Liver (tissue), 3 donors: ENCODE measurements around the gene ITPKB.
"Not testable (repeated sequence)": the region's sequence is repeated elsewhere in the genome, so short reads cannot be mapped to it uniquely, and the experiment has no call there.

Experiments used
- ATF3 ChIP-seq: IDR thresholded peaks from 2 replicates; pipeline ENCODE4 v1.6.1; 2016; ENCODE audit warnings: antibody characterized with exemption
- CTCF ChIP-seq: fragments of 150-350 bp; IDR thresholded peaks from 2 replicates; pipeline ENCODE4 v1.5.1; 2017; ENCODE audit warnings: improper control_type of control experiment, low read depth, low read length; ENCODE audit not compliant: missing input control
- GABPA ChIP-seq, 2 donors: IDR thresholded peaks in 1 of 2; conservative IDR thresholded peaks in 1 of 2; 2 replicates each; pipeline ENCODE4 v1.6.1; 2016; ENCODE audit warnings: antibody characterized with exemption in 2 of 2, mild to moderate bottlenecking in 1 of 2, moderate library complexity in 1 of 2
- RAD21 ChIP-seq, 2 donors: IDR thresholded peaks; 2 replicates each; pipeline ENCODE4 v1.6.1; 2016; ENCODE audit warnings: antibody characterized with exemption in 2 of 2, mild to moderate bottlenecking in 2 of 2
- REST ChIP-seq: IDR thresholded peaks from 2 replicates; pipeline ENCODE4 v1.6.1; 2016; ENCODE audit warnings: antibody characterized with exemption, mild to moderate bottlenecking
- RXRA ChIP-seq, 2 donors: IDR thresholded peaks; 2 replicates each; pipeline ENCODE4 v1.6.1; 2017 to 2018; ENCODE audit warnings: antibody characterized with exemption in 2 of 2, mild to moderate bottlenecking in 1 of 2
- TAF1 ChIP-seq: conservative IDR thresholded peaks from 2 replicates; pipeline ENCODE4 v1.6.1; 2016; ENCODE audit warnings: antibody characterized with exemption, mild to moderate bottlenecking
- ZBTB33 ChIP-seq: IDR thresholded peaks from 2 replicates; pipeline ENCODE4 v1.6.1; 2016; ENCODE audit warnings: antibody characterized with exemption
- donor health status: healthy.
- donor health status: healthy.

DNA sequence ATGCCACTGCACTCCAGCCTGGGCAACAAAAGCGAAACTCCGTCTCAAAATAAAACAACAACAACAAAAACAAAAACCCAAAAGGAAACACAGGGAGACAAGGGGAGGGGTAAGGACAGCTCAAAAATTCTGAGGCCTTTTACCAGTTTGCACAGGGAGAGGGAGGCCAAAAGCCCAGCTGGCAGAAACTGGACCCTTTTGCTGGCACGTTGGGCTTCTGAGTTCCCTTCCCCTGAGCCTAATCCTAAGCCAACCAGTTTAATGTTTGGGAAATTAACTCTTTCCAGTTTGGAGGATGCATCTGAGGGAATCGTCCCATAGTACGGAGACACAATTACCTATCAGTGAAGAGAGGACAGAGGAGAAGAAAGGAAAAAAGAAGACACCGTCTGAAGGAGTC, 127.1 kb downstream of the ITPKB start:
- not testable (repeated sequence) for TF ChIP-seq GABPA (IDR thresholded peaks at IDR 0.05 in 1 of 2, conservative IDR thresholded peaks at IDR 0.05 in 1 of 2); RXRA (IDR thresholded peaks at IDR 0.05); CTCF; TAF1; RAD21 (IDR thresholded peaks at IDR 0.05); REST; ZBTB33; ATF3
